Panc1 (cell line): Measurements from ENCODE around the gene TMC3. TPM values are rescaled to one million over a fixed set of nuclear protein-coding genes. Genes with fewer than 3 reads are reported as not detected.

Source experiments
- ATAC-seq: fragments of 200-7000 bp; cut with Tn5 transposase; 2 replicates; pipeline ENCODE4 v1.9.1; 2020; ENCODE audit warnings: mild to moderate bottlenecking, moderate library complexity
- BruUV-seq: library from RNA; stranded (reverse); fragments of 400-500 nt; replicated peaks from 2 replicates; lab custom pipeline; 2021; lab: Mats Ljungman, UMichigan
- CTCF ChIA-PET: fragments of 300-600 bp; sonication (Branson Sonifier 250); formaldehyde crosslinking; loops from one replicate; lab custom pipeline; 2022; ENCODE audit warnings: antibody characterized with exemption; lab: Charles Lee
- POLR2A ChIA-PET: fragments of 300-600 bp; sonication (Branson Sonifier 250); formaldehyde crosslinking; loops from one replicate; lab custom pipeline; 2022; ENCODE audit warnings: antibody characterized with exemption; lab: Charles Lee
- DNase-seq: peaks from one replicate; pipeline ENCODE4 v3.0.0-alpha.2; 2010; ENCODE audit warnings: low read depth, low spot score
- H3K27ac ChIP-seq: 2 replicates; pipeline ENCODE4 v1.5.1; 2011; ENCODE audit warnings: mild to moderate bottlenecking, low read length, inconsistent platforms
- H3K27me3 ChIP-seq: fragments of 200-500 bp; sonication (Bioruptor generic); 2 replicates; pipeline ENCODE4 v1.6.0; 2014; ENCODE audit warnings: low read length, inconsistent platforms; ENCODE audit not compliant: control insufficient read depth, insufficient read depth
- H3K36me3 ChIP-seq: fragments of 200-500 bp; sonication (Bioruptor generic); 2 replicates; pipeline ENCODE4 v1.5.1; 2014; ENCODE audit warnings: inconsistent platforms, mild to moderate bottlenecking, low read length, moderate library complexity; ENCODE audit not compliant: control insufficient read depth, insufficient read depth
- H3K4me1 ChIP-seq: 2 replicates; pipeline ENCODE4 v1.5.1; 2011; ENCODE audit warnings: inconsistent platforms, mild to moderate bottlenecking, low read length, moderate library complexity; ENCODE audit not compliant: control insufficient read depth, insufficient read depth
- H3K4me3 ChIP-seq, 2 experiments: 2 replicates each; pipeline ENCODE4 v1.5.1; 2011 to 2012; ENCODE audit warnings: low read depth in 2 of 2, low read length in 2 of 2, mild to moderate bottlenecking in 2 of 2, inconsistent platforms in 1 of 2, moderate library complexity in 1 of 2
- H3K9me3 ChIP-seq: fragments of 200-500 bp; sonication (Bioruptor generic); 2 replicates; pipeline ENCODE4 v1.5.1; 2014; ENCODE audit warnings: low read depth, mild to moderate bottlenecking, inconsistent platforms, low read length, moderate library complexity; ENCODE audit not compliant: control insufficient read depth, insufficient read depth
- CTCF ChIP-seq: fragments of 450-650 bp; IDR thresholded peaks from 2 replicates; pipeline ENCODE4 v1.5.1; 2017; ENCODE audit warnings: mild to moderate bottlenecking
- POLR2AphosphoS5 ChIP-seq: IDR thresholded peaks from 2 replicates; pipeline ENCODE4 v1.6.1; 2012; ENCODE audit warnings: mild to moderate bottlenecking, low read depth, low read length, moderate library complexity
- REST ChIP-seq, 2 experiments: IDR thresholded peaks; 2 replicates each; pipeline ENCODE4 v1.6.1; 2011 to 2012; ENCODE audit warnings: low read depth in 2 of 2, control low read depth in 1 of 2, low read length in 1 of 2, mild to moderate bottlenecking in 1 of 2, moderate library complexity in 1 of 2; ENCODE audit not compliant: insufficient read depth in 1 of 2
- SIN3A ChIP-seq: IDR thresholded peaks from 2 replicates; pipeline ENCODE4 v1.6.1; 2012; ENCODE audit warnings: low read depth, mild to moderate bottlenecking, low read length, moderate library complexity, borderline replicate concordance; ENCODE audit not compliant: insufficient read depth
- TCF7L2 ChIP-seq: IDR thresholded peaks from 2 replicates; pipeline ENCODE4 v1.6.1; 2011; ENCODE audit warnings: mild to moderate bottlenecking, low read depth, low read length, inconsistent platforms
- in situ Hi-C: cut with HindIII; loops from 2 replicates; pipeline ENCODE4 v1.10.0; 2016; ENCODE audit warnings: low sequenced_read_pairs, low pct_unique_long_range_greater_than_20kb
- intact Hi-C: fragments of 100-400 bp; cut with micrococcal nuclease; formaldehyde crosslinking; loops from one replicate; pipeline ENCODE4 v1.10.0; 2022; ENCODE audit not compliant: unreplicated experiment
- total RNA-seq: library from RNA; stranded (reverse); gene quantifications from one replicate; pipeline ENCODE4 v1.2.1, GENCODE V29; 2021; ENCODE audit not compliant: unreplicated experiment

TMC3 gene
- total RNA-seq, 1 experiment from 2014 or later, result not detected

GRCh38 chr15:81316267-81316666, 57.7 kb downstream of the TMC3 start:
- ChIA-PET CTCF (no interaction called here), POLR2A (no interaction called here)
- Histone ChIP-seq H3K4me1 (peaks cover 7% of the 10 kb centered on the region), H3K27ac (no peak overlapping the region), H3K4me3 (no peak overlapping the region), H3K36me3 (no peaks in the 10 kb centered on the region), H3K9me3 (no peaks in the 10 kb centered on the region), H3K27me3 (no peaks in the 10 kb centered on the region)
- DNase-seq, result no peak
- in situ Hi-C loops (no loop called here), intact Hi-C loops (no loop called here)
- BruUV-seq, result no TSS peak
- ATAC-seq, result no peak
- TF ChIP-seq POLR2AphosphoS5, result no peak
- no peak for TF ChIP-seq TCF7L2
- no peak for TF ChIP-seq CTCF
- TF ChIP-seq REST (IDR thresholded peaks at IDR 0.05; ENCODE audit: insufficient read depth in 1 of 2, low read depth in 2 of 2, low read length in 1 of 2), result no peak
- no peak for TF ChIP-seq SIN3A

GRCh38 chr15:81315452-81316175, 58.4 kb downstream of the TMC3 start:
- no peaks in the 10 kb centered on the region for H3K9me3 ChIP-seq
- TF ChIP-seq SIN3A (no peak), REST (IDR thresholded peaks at IDR 0.05; ENCODE audit: insufficient read depth in 1 of 2, low read depth in 2 of 2, low read length in 1 of 2) (no peak), POLR2AphosphoS5 (no peak), TCF7L2 (no peak), CTCF (no peak)
- no peaks in the 10 kb centered on the region for H3K36me3 ChIP-seq
- H3K27me3 ChIP-seq, result no peaks in the 10 kb centered on the region
- intact Hi-C loops (no loop called here), in situ Hi-C loops (no loop called here)
- ATAC-seq, result no peak
- ChIA-PET POLR2A (no interaction called here), CTCF (no interaction called here)
- no peak overlapping the region for H3K27ac ChIP-seq
- no peak overlapping the region for H3K4me3 ChIP-seq
- BruUV-seq, result no TSS peak
- peaks cover 7% of the 10 kb centered on the region for H3K4me1 ChIP-seq
- DNase-seq, result no peak
